Gastrocnemius medialis (tissue), 4 donors: ENCODE results near the gene RRAS2.

ENCODE experiments used
- CTCF ChIP-seq, 5 experiments: fragments of 450-650 bp in 3 of 5; fragments of 200-600 bp in 2 of 5; sonication (generic) in 2 of 5; IDR thresholded peaks in 4 of 5; conservative IDR thresholded peaks in 1 of 5; 1 replicate in 4 of 5; 2 replicates in 1 of 5; pipeline ENCODE4 v1.5.1; 2016 to 2019; ENCODE audit warnings: antibody characterized with exemption in 5 of 5, mild to moderate bottlenecking in 3 of 5, moderate library complexity in 3 of 5
- POLR2A ChIP-seq, 2 donors: fragments of 450-650 bp; IDR thresholded peaks; one replicate each; pipeline ENCODE4 v1.6.1; 2017; ENCODE audit warnings: antibody characterized with exemption in 2 of 2, mild to moderate bottlenecking in 2 of 2, moderate library complexity in 2 of 2

GRCh38 chr11:14237444-14237961 is 121.5 kb downstream of the RRAS2 start:
- no peak for TF ChIP-seq CTCF (IDR thresholded peaks at IDR 0.05 in 4 of 5, conservative IDR thresholded peaks at IDR 0.05 in 1 of 5)
- TF ChIP-seq POLR2A (IDR thresholded peaks at IDR 0.05), result no peak
